Activated B cell treated with CpG ODN at 0.5 μM for 24 hours (primary cell): ENCODE measurements around the gene MFRP. TPM values are rescaled to one million over a fixed set of nuclear protein-coding genes. Genes with fewer than 3 reads are reported as not detected.

ENCODE experiments used
- ATAC-seq: fragments of 200-7000 bp; cut with Tn5 transposase; one replicate; pipeline ENCODE4 v1.10.0; 2021; ENCODE audit warnings: low read depth, mild to moderate bottlenecking, moderate library complexity
- CTCF ChIA-PET: fragments of 350-600 bp; sonication (Branson Sonifier 250); formaldehyde crosslinking; loops from one replicate; lab custom pipeline; 2021; ENCODE audit warnings: antibody characterized with exemption; lab: Charles Lee
- POLR2A ChIA-PET: fragments of 350-600 bp; sonication (Branson Sonifier 250); formaldehyde crosslinking; loops from one replicate; lab custom pipeline; 2021; ENCODE audit warnings: antibody characterized with exemption; lab: Charles Lee
- DNase-seq: peaks from one replicate; pipeline ENCODE4 v3.0.0; 2022
- H3K27ac Mint-ChIP-seq: one replicate; pipeline ENCODE4 v1.8.0; 2020; ENCODE audit warnings: mixed read lengths
- H3K27me3 Mint-ChIP-seq: one replicate; pipeline ENCODE4 v1.8.0; 2021; ENCODE audit warnings: mixed read lengths
- H3K36me3 Mint-ChIP-seq: one replicate; pipeline ENCODE4 v1.8.0; 2021; ENCODE audit warnings: low read depth, mixed read lengths
- H3K4me1 Mint-ChIP-seq: one replicate; pipeline ENCODE4 v1.8.0; 2021; ENCODE audit warnings: mixed read lengths
- H3K4me3 Mint-ChIP-seq: one replicate; pipeline ENCODE4 v1.8.0; 2020; ENCODE audit warnings: mild to moderate bottlenecking, mixed read lengths
- H3K9me3 Mint-ChIP-seq: one replicate; pipeline ENCODE4 v1.8.0; 2020; ENCODE audit warnings: mixed read lengths
- intact Hi-C: fragments of 100-400 bp; cut with micrococcal nuclease; formaldehyde crosslinking; loops from one replicate; pipeline ENCODE4 v1.15.1; 2024
- total RNA-seq: library from RNA; stranded (reverse); gene quantifications from 2 replicates; pipeline ENCODE4 v1.2.3, GENCODE V29; 2022
- TF ChIP-seq, protein P1 (sequence below): fragments of 200-600 bp; IDR thresholded peaks from one replicate; pipeline ENCODE4 v1.8.0; 2022; ENCODE audit warnings: antibody characterized with exemption, mild to moderate bottlenecking

MFRP gene
- total RNA-seq, 1 donor from 2014 or later = not detected

DNA sequence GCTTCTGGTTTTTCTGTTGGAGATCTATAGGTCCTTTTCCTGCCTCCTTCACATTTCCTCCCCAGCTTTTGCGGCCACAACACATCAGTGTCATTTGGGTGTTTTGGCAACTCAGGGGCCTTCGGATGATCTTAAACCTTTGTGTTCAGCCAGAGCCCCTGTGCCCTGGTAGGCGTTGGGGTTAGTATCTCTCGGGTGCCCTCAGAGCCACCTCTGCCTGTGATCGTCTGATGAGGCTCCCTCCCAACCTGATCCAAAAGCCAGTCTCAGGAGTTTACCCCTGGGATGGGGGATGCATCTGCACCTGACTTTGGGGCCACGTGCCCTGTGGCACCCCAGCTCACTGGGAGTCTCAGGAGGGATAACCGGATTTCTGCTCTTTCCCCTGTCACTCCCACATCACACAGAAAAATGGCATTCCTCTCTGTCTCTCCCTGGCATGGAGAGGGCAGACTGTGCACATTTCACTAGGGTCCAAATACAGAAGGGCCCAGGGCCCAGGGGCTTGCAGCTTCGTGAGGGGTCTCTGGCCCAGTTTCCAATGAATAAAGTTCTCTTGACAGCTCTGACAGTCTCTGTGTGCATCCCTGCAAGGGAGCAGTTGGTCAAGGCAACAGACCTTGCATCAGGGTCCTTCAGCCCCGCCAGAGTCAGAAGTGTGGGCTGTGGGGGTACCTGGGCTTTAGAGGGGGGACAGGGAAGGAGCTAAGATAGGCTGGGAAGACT is 9.6 kb downstream of the MFRP start:
- no peaks in the 10 kb centered on the region for H3K9me3 Mint-ChIP-seq
- TF ChIP-seq, protein P1, sequence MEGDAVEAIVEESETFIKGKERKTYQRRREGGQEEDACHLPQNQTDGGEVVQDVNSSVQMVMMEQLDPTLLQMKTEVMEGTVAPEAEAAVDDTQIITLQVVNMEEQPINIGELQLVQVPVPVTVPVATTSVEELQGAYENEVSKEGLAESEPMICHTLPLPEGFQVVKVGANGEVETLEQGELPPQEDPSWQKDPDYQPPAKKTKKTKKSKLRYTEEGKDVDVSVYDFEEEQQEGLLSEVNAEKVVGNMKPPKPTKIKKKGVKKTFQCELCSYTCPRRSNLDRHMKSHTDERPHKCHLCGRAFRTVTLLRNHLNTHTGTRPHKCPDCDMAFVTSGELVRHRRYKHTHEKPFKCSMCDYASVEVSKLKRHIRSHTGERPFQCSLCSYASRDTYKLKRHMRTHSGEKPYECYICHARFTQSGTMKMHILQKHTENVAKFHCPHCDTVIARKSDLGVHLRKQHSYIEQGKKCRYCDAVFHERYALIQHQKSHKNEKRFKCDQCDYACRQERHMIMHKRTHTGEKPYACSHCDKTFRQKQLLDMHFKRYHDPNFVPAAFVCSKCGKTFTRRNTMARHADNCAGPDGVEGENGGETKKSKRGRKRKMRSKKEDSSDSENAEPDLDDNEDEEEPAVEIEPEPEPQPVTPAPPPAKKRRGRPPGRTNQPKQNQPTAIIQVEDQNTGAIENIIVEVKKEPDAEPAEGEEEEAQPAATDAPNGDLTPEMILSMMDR = no peak
- H3K27me3 Mint-ChIP-seq = peaks cover 17% of the 10 kb centered on the region
- ChIA-PET POLR2A (no interaction called here), CTCF (interaction anchor here (3.3 kb wide), 1 partner anchor 15 kb away, joined by 38 read pairs; no protein-coding TSS in a partner anchor)
- peaks cover 41% of the 10 kb centered on the region for H3K4me1 Mint-ChIP-seq
- intact Hi-C loops = no loop called here
- ATAC-seq (no peak), DNase-seq (no peak)
- peak overlapping the region; percentile 66 for H3K4me3 Mint-ChIP-seq
- peaks cover 15% of the 10 kb centered on the region for H3K36me3 Mint-ChIP-seq
- H3K27ac Mint-ChIP-seq = no peak overlapping the region

DNA sequence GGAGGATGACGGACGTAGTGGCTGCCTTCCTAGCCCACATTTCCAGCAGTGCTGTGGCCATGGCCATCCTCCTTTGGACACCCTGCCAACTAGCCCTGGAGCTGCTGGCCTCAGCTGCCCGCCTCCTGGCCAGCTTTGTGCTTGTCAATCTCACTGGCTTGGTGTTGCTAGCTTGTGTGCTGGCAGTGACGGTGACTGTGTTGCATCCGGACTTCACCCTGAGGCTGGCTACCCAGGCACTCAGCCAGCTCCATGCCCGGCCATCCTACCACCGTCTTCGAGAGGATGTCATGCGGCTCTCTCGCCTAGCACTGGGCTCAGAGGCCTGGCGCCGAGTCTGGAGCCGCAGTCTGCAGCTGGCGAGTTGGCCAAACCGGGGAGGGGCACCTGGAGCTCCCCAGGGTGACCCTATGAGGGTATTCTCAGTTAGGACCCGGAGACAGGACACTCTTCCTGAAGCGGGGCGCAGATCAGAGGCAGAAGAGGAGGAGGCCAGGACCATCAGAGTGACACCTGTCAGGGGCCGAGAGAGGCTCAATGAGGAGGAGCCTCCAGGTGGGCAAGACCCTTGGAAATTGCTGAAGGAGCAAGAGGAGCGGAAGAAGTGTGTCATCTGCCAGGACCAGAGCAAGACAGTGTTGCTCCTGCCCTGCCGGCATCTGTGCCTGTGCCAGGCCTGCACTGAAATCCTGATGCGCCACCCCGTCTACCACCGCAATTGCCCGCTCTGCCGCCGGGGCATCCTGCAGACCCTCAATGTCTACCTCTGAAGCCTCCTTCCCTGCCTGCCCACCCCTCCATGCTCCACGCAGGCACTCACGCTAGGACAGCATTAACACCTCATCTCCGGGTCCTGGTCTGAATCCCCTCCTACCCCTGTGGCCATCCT is 10.6 kb downstream of the MFRP start:
- no peak for DNase-seq
- Mint-ChIP-seq H3K4me3 (peak overlapping the region; percentile 99), H3K9me3 (no peaks in the 10 kb centered on the region)

DNA sequence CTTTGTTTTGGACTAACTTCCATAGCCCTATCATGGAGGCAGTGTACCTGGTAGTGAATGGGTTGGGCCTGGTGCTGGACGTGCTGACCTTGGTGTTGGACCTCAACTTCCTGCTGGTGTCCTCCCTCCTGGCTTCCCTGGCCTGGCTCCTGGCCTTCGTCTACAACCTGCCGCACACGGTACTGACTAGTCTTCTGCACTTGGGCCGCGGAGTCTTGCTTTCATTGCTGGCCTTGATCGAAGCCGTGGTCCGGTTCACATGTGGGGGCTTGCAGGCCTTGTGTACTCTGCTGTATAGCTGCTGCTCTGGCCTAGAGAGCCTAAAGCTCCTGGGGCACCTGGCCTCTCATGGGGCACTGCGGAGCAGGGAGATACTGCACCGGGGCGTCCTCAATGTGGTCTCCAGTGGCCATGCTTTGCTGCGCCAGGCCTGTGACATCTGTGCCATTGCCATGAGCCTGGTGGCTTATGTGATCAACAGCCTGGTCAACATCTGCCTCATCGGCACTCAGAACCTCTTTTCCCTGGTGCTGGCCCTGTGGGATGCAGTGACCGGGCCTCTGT is 11.3 kb downstream of the MFRP start:
- intact Hi-C loops = no loop called here
- TF ChIP-seq, protein P1 = no peak
- ATAC-seq = no peak
- ChIA-PET POLR2A (interaction anchor here (0.5 to 1.4 kb wide), 3 partner anchors 14 to 763 kb away, joined by 4 to 10 read pairs (median 9); partner anchors contain the start of gene ARCN1), CTCF (interaction anchor here (1.0 to 2.2 kb wide), 2 partner anchors 12 to 21 kb away, joined by 3 to 12 read pairs; no protein-coding TSS in a partner anchor)
- Mint-ChIP-seq H3K4me3 (peak overlapping the region; percentile 99), H3K27me3 (peaks cover 11% of the 10 kb centered on the region), H3K27ac (peak overlapping the region; percentile 93), H3K9me3 (no peaks in the 10 kb centered on the region), H3K4me1 (peaks cover 32% of the 10 kb centered on the region), H3K36me3 (peaks cover 15% of the 10 kb centered on the region)
- DNase-seq = no peak

More for the DNA sequence above, 10.6 kb downstream of the MFRP start:
- Mint-ChIP-seq H3K36me3 (peaks cover 15% of the 10 kb centered on the region), H3K4me1 (peaks cover 35% of the 10 kb centered on the region), H3K27ac (no peak overlapping the region), H3K27me3 (peaks cover 10% of the 10 kb centered on the region)
- intact Hi-C loops = no loop called here
- POLR2A ChIA-PET = no interaction called here
- TF ChIP-seq, protein P1 = no peak
- no peak for ATAC-seq
- CTCF ChIA-PET = interaction anchor here (1.0 to 2.2 kb wide), 2 partner anchors 13 to 20 kb away, joined by 3 to 12 read pairs; no protein-coding TSS in a partner anchor

DNA sequence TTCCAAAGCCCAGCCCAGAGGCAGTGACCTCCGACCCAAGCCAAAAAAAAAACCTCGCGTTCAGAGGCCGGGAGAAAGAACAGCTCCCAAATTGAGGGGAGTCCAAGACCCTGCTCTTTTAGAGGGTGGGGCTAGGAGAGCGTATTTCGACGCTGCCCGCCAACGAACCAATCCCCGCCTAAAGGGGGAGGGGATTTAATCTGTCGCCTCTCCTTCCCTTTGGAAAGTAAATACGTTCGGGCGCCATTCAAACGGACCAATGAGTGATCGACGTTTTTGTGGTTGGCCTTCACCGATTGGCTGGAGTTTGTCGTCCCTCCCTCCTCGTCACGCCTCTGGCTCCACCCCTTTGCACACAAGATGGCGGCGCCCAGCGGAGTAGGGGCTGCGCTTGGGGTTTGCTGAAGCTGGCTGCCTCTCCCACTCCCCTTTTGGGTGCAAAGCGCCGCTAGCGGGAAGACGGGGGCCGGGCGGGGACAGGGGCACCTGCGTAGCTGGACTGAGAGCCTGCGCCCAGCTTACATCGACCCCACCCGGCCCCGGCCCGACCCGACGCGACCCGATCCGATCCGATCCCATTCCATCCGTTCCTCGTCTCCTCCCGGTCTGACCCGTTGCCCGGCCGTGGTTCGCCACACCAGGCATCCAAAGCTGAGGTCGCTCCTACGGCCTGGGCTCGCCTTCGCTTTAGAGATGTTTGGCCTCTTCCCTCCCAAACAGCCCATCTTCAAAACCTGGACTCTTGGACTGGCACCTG is 12.2 kb downstream of the MFRP start, which contains the start of gene RNF26:
TSS of gene RNF26 (plus strand) at position 354 of the 757 bp plus-strand sequence. CDS start 596 bp downstream, outside the sequence.
- peaks cover 15% of the 10 kb centered on the region for H3K36me3 Mint-ChIP-seq
- peak within 1 kb of the TSS; percentile 93 for H3K27ac Mint-ChIP-seq
- no peaks in the 10 kb centered on the region for H3K9me3 Mint-ChIP-seq
- TF ChIP-seq, protein P1 = no peak
- ATAC-seq = peak; percentile 97
- H3K4me3 Mint-ChIP-seq = peak within 1 kb of the TSS; percentile 99
- peaks cover 31% of the 10 kb centered on the region for H3K4me1 Mint-ChIP-seq
- ChIA-PET POLR2A (interaction anchor here (0.5 to 1.4 kb wide), 5 partner anchors 13 to 762 kb away, joined by 3 to 10 read pairs (median 4); partner anchors contain the start of genes ARCN1 and NLRX1), CTCF (interaction anchor here (2.2 kb wide), 1 partner anchor 11 kb away, joined by 12 read pairs; no protein-coding TSS in a partner anchor)
- peak; percentile 87 for DNase-seq
- intact Hi-C loops = loop anchor here (1.0 kb wide), 4 partner anchors 11 to 213 kb away; partner anchors contain the start of genes HINFP and USP2
- peaks cover 9% of the 10 kb centered on the region for H3K27me3 Mint-ChIP-seq
